GM12878 (cell line): Measurements from ENCODE around the gene COX19. TPM values are rescaled to one million over a fixed set of nuclear protein-coding genes. Genes with fewer than 3 reads are reported as not detected.
A peak's percentile ranks its signal among the peaks of the same experiment; 100 is the strongest.

Experiments used
- ATAC-seq: fragments of 200-7000 bp; cut with Tn5 transposase; 3 replicates; pipeline ENCODE4 v1.9.1; 2020; ENCODE audit warnings: mild to moderate bottlenecking, moderate library complexity
- BruUV-seq: library from RNA; stranded (reverse); fragments of 400-500 nt; replicated peaks from 2 replicates; lab custom pipeline; 2021; lab: Mats Ljungman, UMichigan
- CTCF ChIA-PET: fragments of 300-600 bp; sonication (Branson Sonifier 250); formaldehyde crosslinking; extraction: SDS; loops from one replicate; lab custom pipeline; 2021; ENCODE audit warnings: inconsistent platforms; lab: Yijun Ruan, JAX
- POLR2A ChIA-PET: fragments of 350-600 bp; formaldehyde crosslinking; extraction: SDS; loops from one replicate; lab custom pipeline; 2021; ENCODE audit warnings: inconsistent platforms; lab: Charles Lee
- RAD21 ChIA-PET: fragments of 300-600 bp; sonication (Branson Sonifier 250); formaldehyde crosslinking; loops from one replicate; lab custom pipeline; 2023; ENCODE audit warnings: antibody characterized with exemption; ENCODE audit not compliant: unreplicated experiment; lab: Charles Lee
- SMC1A ChIA-PET: fragments of 300-600 bp; sonication (Branson Sonifier 250); formaldehyde crosslinking; loops from one replicate; lab custom pipeline; 2023; ENCODE audit not compliant: unreplicated experiment, uncharacterized antibody; lab: Charles Lee
- DNase-seq: peaks from one replicate; pipeline ENCODE4 v3.0.0-alpha.2; 2011; ENCODE audit warnings: low read depth, low spot score
- FAIRE-seq: peaks from 3 replicates; lab custom pipeline; 2011; peaks lifted over from hg19 to GRCh38; lab: Jason Lieb, UNC
- H2AFZ ChIP-seq: 2 replicates; pipeline ENCODE4 v1.6.0; 2011; ENCODE audit warnings: low read depth, low read length, control low read depth; ENCODE audit not compliant: control insufficient read depth
- H3K27ac ChIP-seq: 2 replicates; pipeline ENCODE4 v1.5.1; 2011; ENCODE audit warnings: control low read depth; ENCODE audit not compliant: control insufficient read depth, insufficient read depth
- H3K27me3 ChIP-seq, 2 experiments: replicated peaks in 1 of 2; 2 replicates each; pipeline versions ENCODE4 v1.6.0 to v1.6.1; 2011; ENCODE audit warnings: low read length in 1 of 2; ENCODE audit not compliant: control insufficient read depth in 2 of 2, insufficient read depth in 2 of 2
- H3K36me3 ChIP-seq, 2 experiments: 2 replicates each; pipeline ENCODE4 v1.5.1; 2011; ENCODE audit warnings: low read length in 1 of 2; ENCODE audit not compliant: control insufficient read depth in 2 of 2, insufficient read depth in 2 of 2
- H3K4me1 ChIP-seq: 2 replicates; pipeline ENCODE4 v1.6.1; 2011; ENCODE audit warnings: mild to moderate bottlenecking, low read length, moderate library complexity, mixed read lengths; ENCODE audit not compliant: control insufficient read depth, insufficient read depth
- H3K4me2 ChIP-seq: 2 replicates; pipeline ENCODE4 v1.6.0; 2011; ENCODE audit warnings: control low read depth; ENCODE audit not compliant: control insufficient read depth, insufficient read depth
- H3K4me3 ChIP-seq: fragments of 200-600 bp; sonication (generic); 2 replicates; pipeline ENCODE4 v1.5.1; 2016
- H3K79me2 ChIP-seq: 2 replicates; pipeline ENCODE4 v1.6.0; 2011; ENCODE audit warnings: low read length; ENCODE audit not compliant: control insufficient read depth, insufficient read depth
- H3K9ac ChIP-seq: 2 replicates; pipeline ENCODE4 v1.8.0; 2011; ENCODE audit warnings: low read length, control low read depth, mixed read lengths; ENCODE audit not compliant: control insufficient read depth, insufficient read depth
- H3K9me3 ChIP-seq: replicated peaks from 3 replicates; pipeline ENCODE4 v1.5.1; 2011; ENCODE audit warnings: mild to moderate bottlenecking, low read length; ENCODE audit not compliant: control insufficient read depth, insufficient read depth
- H4K20me1 ChIP-seq: 2 replicates; pipeline ENCODE4 v1.6.0; 2011; ENCODE audit not compliant: control insufficient read depth, insufficient read depth
- CEBPB ChIP-seq, 2 experiments: fragments of 150-350 bp in 1 of 2; IDR thresholded peaks; 2 replicates each; pipeline ENCODE4 v1.6.1; 2012 to 2014; ENCODE audit warnings: low read depth in 2 of 2, low read length in 2 of 2, borderline replicate concordance in 1 of 2, inconsistent platforms in 1 of 2
- CHD2 ChIP-seq: IDR thresholded peaks from 2 replicates; pipeline ENCODE4 v1.6.1; 2011; ENCODE audit warnings: low read depth, low read length, improper control_type of control experiment, borderline replicate concordance
- ETV6 ChIP-seq, 2 experiments: fragments of 450-650 bp in 1 of 2; IDR thresholded peaks in 1 of 2; conservative IDR thresholded peaks in 1 of 2; 2 replicates each; pipeline ENCODE4 v1.6.1; 2014; ENCODE audit warnings: antibody characterized with exemption in 1 of 2, borderline replicate concordance in 1 of 2, low read depth in 1 of 2, mild to moderate bottlenecking in 1 of 2, moderate library complexity in 1 of 2
- IRF4 ChIP-seq: IDR thresholded peaks from 2 replicates; pipeline ENCODE4 v1.6.1; 2011; ENCODE audit warnings: low read depth, low read length
- MTA2 ChIP-seq: fragments of 450-650 bp; IDR thresholded peaks from 2 replicates; pipeline ENCODE4 v1.6.1; 2016; ENCODE audit warnings: low read depth, mild to moderate bottlenecking, moderate library complexity
- MYC ChIP-seq: IDR thresholded peaks from 2 replicates; pipeline ENCODE4 v1.6.1; 2011; ENCODE audit warnings: mild to moderate bottlenecking, low read length, moderate library complexity, inconsistent platforms; ENCODE audit not compliant: insufficient read depth, insufficient replicate concordance, insufficient read length, severe bottlenecking
- PML ChIP-seq: IDR thresholded peaks from 2 replicates; pipeline ENCODE4 v1.6.1; 2012; ENCODE audit warnings: low read length, inconsistent platforms
- RAD51 ChIP-seq: fragments of 450-650 bp; IDR thresholded peaks from 2 replicates; pipeline ENCODE4 v1.6.1; 2016; ENCODE audit warnings: moderate library complexity, mild to moderate bottlenecking, inconsistent platforms
- SRF ChIP-seq, 2 experiments: IDR thresholded peaks; 2 replicates each; pipeline ENCODE4 v1.6.1; 2011; ENCODE audit warnings: low read depth in 2 of 2, low read length in 2 of 2, mild to moderate bottlenecking in 1 of 2, moderate library complexity in 1 of 2
- USF2 ChIP-seq: IDR thresholded peaks from 2 replicates; pipeline ENCODE4 v1.6.1; 2011; ENCODE audit warnings: low read depth, low read length, improper control_type of control experiment, borderline replicate concordance
- ZNF24 ChIP-seq: fragments of 450-650 bp; IDR thresholded peaks from 2 replicates; pipeline ENCODE4 v1.6.1; 2017; ENCODE audit warnings: antibody characterized with exemption, mild to moderate bottlenecking
- ZNF274 ChIP-seq: IDR thresholded peaks from one replicate; pipeline ENCODE4 v1.8.0; 2011; ENCODE audit not compliant: insufficient read length, insufficient read depth
- ZSCAN29 ChIP-seq: fragments of 450-650 bp; IDR thresholded peaks from 2 replicates; pipeline ENCODE4 v1.6.1; 2017; ENCODE audit warnings: mild to moderate bottlenecking, moderate library complexity
- whole genome bisulfite sequencing: methylation state at CpG from one replicate; pipeline ENCODE4 v1.1.6; 2016; ENCODE audit warnings: low lambda C conversion rate; ENCODE audit not compliant: insufficient replicate concordance, insufficient coverage; ENCODE audit errors: missing lambda C conversion rate; 5-methylcytosine and 5-hydroxymethylcytosine counted together
- in situ Hi-C: fragments of 300-500 bp; cut with MboI; formaldehyde crosslinking; loops from 9 replicates; pipeline ENCODE4 v1.14.3; 2018; ENCODE audit warnings: mixed read lengths
- intact Hi-C: fragments of 100-400 bp; cut with micrococcal nuclease; formaldehyde crosslinking; loops from one replicate; pipeline ENCODE4 v1.14.2; 2022; ENCODE audit not compliant: unreplicated experiment
- polyA plus RNA-seq, 11 experiments: library from polyadenylated mRNA; depleted of rRNA in 4 of 11; unstranded in 6 of 11; stranded (reverse) in 5 of 11; fragments of >200 nt; fragmentation: Nextera tagmentation in 4 of 11; fragmentation: Illumina TruSeq in 1 of 11; extraction: Ambion mirVana in 4 of 11; extraction: Trizol in 1 of 11; gene quantifications; 1 replicate in 1 of 11; 2 replicates in 10 of 11; pipeline versions ENCODE4 v1.2.1 to v1.2.3, GENCODE V29; 2011 to 2016; ENCODE audit warnings: inconsistent platforms in 2 of 11, missing spikeins in 2 of 11, low read depth in 1 of 11
- total RNA-seq, 4 experiments: library from RNA; depleted of rRNA in 3 of 4; stranded (reverse); fragments of >200 nt in 3 of 4; fragmentation: Illumina TruSeq in 1 of 4; extraction: Trizol in 1 of 4; gene quantifications; 2 replicates each; pipeline versions ENCODE4 v1.2.1 to v1.2.3, GENCODE V29; 2013 to 2021

The COX19 gene
- total and polyA plus RNA-seq, 10 of the 15 experiments (the other 5 are each of a cell fraction or from before 2014, with no cell fraction given) = 3.7 to 17.9 (median 10.8) TPM

GRCh38 chr7:921071-921461 is 54.3 kb downstream of the COX19 start:
- Histone ChIP-seq H3K4me1 (peaks cover 42% of the 10 kb centered on the region), H3K9me3 (no peaks in the 10 kb centered on the region), H3K79me2 (peaks cover 11% of the 10 kb centered on the region), H3K4me2 (peak overlapping the region; percentile 17; the same call in 1 of the 2 replicates), H3K9ac (no peak overlapping the region), H3K27ac (0 out of 2 replicates have a peak overlapping the region, but pooled peaks have one; percentile 10), H3K36me3 (peaks cover 0 to 7% of the 10 kb centered on the region in 2 experiments; a peak in 3 of 4 replicates), H3K4me3 (no peak overlapping the region), H2AFZ (no peak overlapping the region), H3K27me3 (no peaks in the 10 kb centered on the region), H4K20me1 (no peaks in the 10 kb centered on the region)
- POLR2A ChIA-PET = interaction anchor here (2.7 kb wide), 1 partner anchor 11 kb away, joined by 13 read pairs; no protein-coding TSS in a partner anchor
- SMC1A ChIA-PET = interaction anchor here (1.1 kb wide), 1 partner anchor 11 kb away, joined by 5 read pairs; no protein-coding TSS in a partner anchor
- CTCF ChIA-PET = interaction anchor here (1.1 to 2.9 kb wide), 2 partner anchors 12 to 72 kb away, joined by 4 to 20 read pairs; no protein-coding TSS in a partner anchor
- intact Hi-C loops = no loop called here
- DNase-seq (no peak), FAIRE-seq (no peak), ATAC-seq (no peak)
- no peak for TF ChIP-seq ZNF24
- TF ChIP-seq MTA2 = no peak
- no peak for TF ChIP-seq CEBPB (IDR thresholded peaks at IDR 0.05; ENCODE audit: borderline replicate concordance in 1 of 2, low read depth in 2 of 2, low read length in 2 of 2)
- TF ChIP-seq ZNF274 = no peak
- TF ChIP-seq USF2 = no peak
- TF ChIP-seq RAD51 = no peak
- no peak for TF ChIP-seq MYC
- no peak for TF ChIP-seq IRF4
- no peak for TF ChIP-seq PML
- no peak for TF ChIP-seq ZSCAN29
- no peak for TF ChIP-seq SRF (IDR thresholded peaks at IDR 0.05; ENCODE audit: low read depth in 2 of 2, low read length in 2 of 2)
- no peak for TF ChIP-seq CHD2
- no peak for TF ChIP-seq ETV6 (conservative IDR thresholded peaks at IDR 0.05 in 1 of 2, IDR thresholded peaks at IDR 0.05 in 1 of 2; ENCODE audit: borderline replicate concordance in 1 of 2, low read depth in 1 of 2)
- no TSS peak for BruUV-seq
- 74% methylated on average over 15 of the region's 15 CpGs for WGBS
- RAD21 ChIA-PET = interaction anchor here (1.0 kb wide), 1 partner anchor 11 kb away, joined by 7 read pairs; no protein-coding TSS in a partner anchor
- in situ Hi-C loops = no loop called here
